ENCODE results near the gene CASKIN1. TPM values are rescaled to one million over a fixed set of nuclear protein-coding genes. Genes with fewer than 3 reads are reported as not detected.

Gene CASKIN1
- total and polyA plus RNA-seq, 2 of the 8 experiments (the other 6 are each of a cell fraction or from before 2014, with no cell fraction given), result 1.2 to 6.4 TPM

GRCh38 chr16:2206780-2207433 is 10.5 kb upstream of the CASKIN1 start:
- ChIA-PET CTCF (ENCODE audit: partially characterized antibody) (interaction anchor here (0.7 to 1.4 kb wide), 4 partner anchors 12 to 726 kb away, joined by 3 to 4 read pairs (median 3); no protein-coding TSS in a partner anchor), POLR2A (ENCODE audit: partially characterized antibody) (interaction anchor here (0.7 to 15.1 kb wide), 13 partner anchors 8 to 53 kb away, joined by 3 to 156 read pairs (median 5); partner anchors contain the start of genes CASKIN1, E4F1, PGP and TRAF7)
- Histone ChIP-seq H3K27ac (ENCODE audit: low read depth, low read length) (no peak overlapping the region), H3K4me1 (replicated peaks in 1 of 4; ENCODE audit: control insufficient read depth in 3 of 4, insufficient read depth in 4 of 4, low read length in 3 of 4) (peaks cover 0 to 17% (median 9%) of the 10 kb centered on the region in 4 experiments; a peak in 6 of 7 replicates), H3K9me3 (ENCODE audit: insufficient read depth in 2 of 2, low read depth in 1 of 2, low read length in 1 of 2) (no peaks in the 10 kb centered on the region), H2AK5ac (ENCODE audit: low read depth, low read length) (no peak overlapping the region), H3K56ac (replicated peaks; ENCODE audit: insufficient read length, low read depth, low read length) (no peak overlapping the region), H4K8ac (ENCODE audit: extremely low read depth, insufficient read depth, low read length) (peak overlapping the region; percentile 64; the same call in 1 of the 2 replicates), H2BK15ac (ENCODE audit: low read length) (no peak overlapping the region), H4K20me1 (replicated peaks in 1 of 2; ENCODE audit: control insufficient read depth in 1 of 2, insufficient read depth in 2 of 2, low read length in 2 of 2) (peaks cover 0 to 18% of the 10 kb centered on the region in 2 experiments), H3K14ac (ENCODE audit: insufficient read length) (no peak overlapping the region), H2BK5ac (ENCODE audit: low read depth, low read length) (no peak overlapping the region; the same call in 1 of the 2 replicates), H3K9ac (replicated peaks in 1 of 4; ENCODE audit: extremely low read depth in 1 of 4, low read depth in 3 of 4, low read length in 3 of 4) (no peak overlapping the region), H2BK120ac (replicated peaks; ENCODE audit: low read depth, low read length) (no peak overlapping the region), H3K23me2 (ENCODE audit: low read depth, low read length) (peaks cover 11% of the 10 kb centered on the region; the same call in 1 of the 2 replicates), H2AFZ (ENCODE audit: low read length) (no peak overlapping the region), H3K23ac (ENCODE audit: insufficient read length) (no peak overlapping the region), H2BK12ac (ENCODE audit: low read depth, low read length) (no peak overlapping the region), H2BK20ac (ENCODE audit: low read length) (no peak overlapping the region), H4K5ac (ENCODE audit: insufficient read length, low read depth, low read length) (no peak overlapping the region), H3K18ac (ENCODE audit: extremely low read depth, low read length) (no peak overlapping the region), H4K91ac (replicated peaks; ENCODE audit: insufficient read length, low read length) (no peak overlapping the region), H3K4ac (replicated peaks; ENCODE audit: insufficient read length, low read depth, low read length) (no peak overlapping the region), H3K27me3 (replicated peaks in 1 of 4; ENCODE audit: control insufficient read depth in 3 of 4, extremely low read depth in 1 of 4, insufficient read depth in 3 of 4, low read length in 3 of 4) (no peaks in the 10 kb centered on the region; a peak in 1 of 7 replicates), H3K36me3 (ENCODE audit: control insufficient read depth in 2 of 4, insufficient read depth in 4 of 4, low read length in 3 of 4) (peaks cover 4 to 34% (median 13%) of the 10 kb centered on the region in 4 experiments; a peak in 6 of 8 replicates), H3K4me2 (ENCODE audit: insufficient read depth in 1 of 2, low read depth in 2 of 2, low read length in 2 of 2) (peak overlapping the region in 1 of 2 experiments; percentile 87; a peak in 1 of 4 replicates), H3K4me3 (ENCODE audit: extremely low read depth in 1 of 4, insufficient read depth in 2 of 4, low read depth in 3 of 4, low read length in 4 of 4) (no peak overlapping the region), H3K79me1 (ENCODE audit: low read depth, low read length) (peaks cover 6% of the 10 kb centered on the region), H3K79me2 (ENCODE audit: control insufficient read depth in 1 of 2, insufficient read depth in 2 of 2, low read length in 2 of 2) (peaks cover 0 to 7% of the 10 kb centered on the region in 2 experiments; a peak in 1 of 4 replicates)
- TF ChIP-seq POLR2A (IDR thresholded peaks at IDR 0.05; ENCODE audit: control extremely low read depth in 1 of 2, low read depth in 2 of 2, low read length in 2 of 2), result no peak; a peak in 1 of 3 replicates
- TF ChIP-seq BCL11A (IDR thresholded peaks at IDR 0.05; ENCODE audit: low read depth in 2 of 2, low read length in 2 of 2), result no peak
- FAIRE-seq, result no peak
- 97% methylated on average over 23 of the region's 23 CpGs; no CpG with 5 or more reads in 1 of the 2 experiments for WGBS, 2 experiments (ENCODE audit: extremely low coverage in 1 of 2, insufficient coverage in 1 of 2, insufficient read length in 1 of 2, insufficient replicate concordance in 2 of 2, low coverage in 1 of 2, low lambda C conversion rate in 2 of 2, missing lambda C conversion rate in 1 of 2)
- DNase-seq (ENCODE audit: low read depth in 1 of 2, low spot score in 2 of 2), result no peak

Measured in H1 (cell line).